Spleen (tissue), 7 donors: ENCODE measurements around the gene KCNJ9.

Experiments used
- CTCF ChIP-seq, 11 experiments: fragments of 200-600 bp in 7 of 11; fragments of 450-650 bp in 4 of 11; sonication (generic) in 4 of 11; IDR thresholded peaks in 8 of 11; conservative IDR thresholded peaks in 3 of 11; 1 replicate in 7 of 11; 2 replicates in 4 of 11; pipeline versions ENCODE4 v1.4.0 to v1.8.0; 2016 to 2021; ENCODE audit warnings: antibody characterized with exemption in 11 of 11, inconsistent platforms in 4 of 11, mild to moderate bottlenecking in 1 of 11
- POLR2A ChIP-seq, 3 donors: fragments of 450-650 bp; IDR thresholded peaks; one replicate each; pipeline ENCODE4 v1.5.1; 2017; ENCODE audit warnings: antibody characterized with exemption in 3 of 3, mild to moderate bottlenecking in 1 of 3
- POLR2AphosphoS5 ChIP-seq, 3 donors: sonication (generic); formaldehyde crosslinking; IDR thresholded peaks; one replicate each; pipeline ENCODE4 v1.5.1; 2017; ENCODE audit warnings: antibody characterized with exemption in 3 of 3
- donor health status: DM: no; HTN: no; CAD: no; lungs with moderate emphysema.
- donor health status: DM: no; HTN: no; CAD: no.
- donor health status: DM: no; HTN: no; CAD: no.

DNA sequence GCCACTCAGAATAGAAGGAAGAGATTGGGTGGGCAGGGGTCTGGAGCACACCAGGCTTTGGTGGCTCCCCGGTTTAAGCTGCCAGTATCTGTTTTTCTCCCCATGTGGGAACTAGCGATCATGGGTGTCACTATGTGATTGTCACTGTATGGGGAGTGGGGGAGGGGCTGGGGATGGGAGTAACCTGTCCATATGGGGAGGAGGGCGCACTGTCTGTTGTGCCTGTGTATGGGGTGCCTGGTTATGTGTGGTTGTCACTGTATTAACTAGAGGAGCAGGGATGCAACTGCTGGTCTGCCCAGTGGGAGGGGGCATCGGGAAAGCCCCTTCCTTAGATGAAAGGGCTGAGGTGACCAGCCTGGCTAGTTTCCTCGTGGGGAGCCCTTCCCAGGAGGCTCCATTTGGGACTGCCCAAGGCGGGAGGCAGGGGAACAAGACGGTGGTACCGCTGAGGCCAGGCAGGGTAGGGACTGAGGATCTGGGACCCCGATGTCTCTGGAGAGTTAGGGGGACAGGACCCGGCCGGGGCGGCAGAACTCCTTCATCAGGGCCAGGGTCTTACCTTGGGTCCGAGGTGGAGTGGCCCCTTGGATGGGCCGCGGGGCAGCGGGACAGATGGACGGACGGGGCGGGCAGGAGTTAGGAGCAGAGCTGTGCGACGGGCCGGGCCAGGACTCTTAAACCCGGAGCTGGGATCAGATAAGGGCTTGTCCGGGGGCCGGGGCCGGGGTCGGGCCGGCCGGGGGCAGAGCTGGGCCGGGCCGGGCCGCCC lies 11.7 kb upstream of the KCNJ9 start, which contains the start of gene KCNJ10:
- no peak for TF ChIP-seq POLR2A (IDR thresholded peaks at IDR 0.05)
- no peak for TF ChIP-seq POLR2AphosphoS5 (IDR thresholded peaks at IDR 0.05)
- TF ChIP-seq CTCF (IDR thresholded peaks at IDR 0.05 in 8 of 11, conservative IDR thresholded peaks at IDR 0.05 in 3 of 11) = no peak
